Neuronal stem cell (in vitro differentiated cells): Measurements from ENCODE around the gene GBX1.

Experiments used
- DNase-seq: peaks from one replicate; pipeline ENCODE4 v3.0.0-alpha.2; 2013; ENCODE audit warnings: low spot score
- H2AFZ ChIP-seq: one replicate; pipeline ENCODE4 v1.6.1; 2013; ENCODE audit warnings: mild to moderate bottlenecking, low read length, inconsistent platforms
- H2AK5ac ChIP-seq: 2 replicates; pipeline ENCODE4 v1.6.1; 2013; ENCODE audit warnings: low read depth, mild to moderate bottlenecking, inconsistent platforms, low read length, moderate library complexity, mixed read lengths
- H2BK120ac ChIP-seq: 2 replicates; pipeline ENCODE4 v1.6.1; 2013; ENCODE audit warnings: low read depth, mild to moderate bottlenecking, inconsistent platforms, low read length, moderate library complexity, mixed read lengths
- H2BK12ac ChIP-seq: one replicate; pipeline ENCODE4 v1.6.1; 2013; ENCODE audit warnings: low read length, inconsistent platforms
- H2BK15ac ChIP-seq: 2 replicates; pipeline ENCODE4 v1.6.1; 2013; ENCODE audit warnings: mild to moderate bottlenecking, low read length, inconsistent platforms, mixed read lengths
- H2BK5ac ChIP-seq: one replicate; pipeline ENCODE4 v1.6.1; 2013; ENCODE audit warnings: inconsistent platforms, mild to moderate bottlenecking, low read length, moderate library complexity
- H3K14ac ChIP-seq: one replicate; pipeline ENCODE4 v1.6.1; 2013; ENCODE audit warnings: low read length, inconsistent platforms
- H3K18ac ChIP-seq: 2 replicates; pipeline ENCODE4 v1.6.1; 2013; ENCODE audit warnings: low read length, inconsistent platforms
- H3K23ac ChIP-seq: 2 replicates; pipeline ENCODE4 v1.6.1; 2013; ENCODE audit warnings: low read depth, mild to moderate bottlenecking, mixed read lengths, low read length, inconsistent platforms; ENCODE audit not compliant: poor library complexity
- H3K27ac ChIP-seq: replicated peaks from 3 replicates; pipeline ENCODE4 v1.5.1; 2013; ENCODE audit warnings: low read length, inconsistent platforms
- H3K27me3 ChIP-seq, 3 experiments: 2 replicates each; pipeline ENCODE4 v1.6.1; 2013; ENCODE audit warnings: low read length in 3 of 3, mild to moderate bottlenecking in 2 of 3, inconsistent platforms in 1 of 3, low read depth in 1 of 3, mixed read lengths in 1 of 3, moderate library complexity in 1 of 3; ENCODE audit not compliant: control insufficient read depth in 3 of 3, insufficient read depth in 3 of 3
- H3K36me3 ChIP-seq, 2 donors: replicated peaks in 1 of 2; 2 replicates each; pipeline ENCODE4 v1.6.1; 2013; ENCODE audit warnings: low read length in 2 of 2; ENCODE audit not compliant: control insufficient read depth in 2 of 2, insufficient read depth in 2 of 2
- H3K4ac ChIP-seq: 2 replicates; pipeline ENCODE4 v1.6.1; 2013; ENCODE audit warnings: inconsistent platforms, mild to moderate bottlenecking, low read length, moderate library complexity
- H3K4me1 ChIP-seq, 2 donors: 1 replicate in 1 of 2; 2 replicates in 1 of 2; pipeline ENCODE4 v1.6.1; 2013; ENCODE audit warnings: low read length in 2 of 2, low read depth in 1 of 2; ENCODE audit not compliant: control insufficient read depth in 2 of 2, insufficient read depth in 1 of 2
- H3K4me2 ChIP-seq: one replicate; pipeline ENCODE4 v1.6.1; 2013; ENCODE audit warnings: mild to moderate bottlenecking, low read length, inconsistent platforms; ENCODE audit not compliant: insufficient read depth, poor library complexity, severe bottlenecking
- H3K4me3 ChIP-seq, 2 donors: 2 replicates each; pipeline ENCODE4 v1.5.1; 2013; ENCODE audit warnings: low read length in 2 of 2, mild to moderate bottlenecking in 2 of 2, inconsistent platforms in 1 of 2, moderate library complexity in 1 of 2
- H3K79me1 ChIP-seq: one replicate; pipeline ENCODE4 v1.6.1; 2013; ENCODE audit warnings: low read depth, mild to moderate bottlenecking, inconsistent platforms, low read length, moderate library complexity
- H3K9ac ChIP-seq: one replicate; pipeline ENCODE4 v1.6.1; 2013; ENCODE audit warnings: mild to moderate bottlenecking, low read depth, low read length, inconsistent platforms; ENCODE audit not compliant: poor library complexity
- H3K9me3 ChIP-seq, 2 donors: replicated peaks in 1 of 2; 2 replicates each; pipeline versions ENCODE3 to v1.6.1; 2013; ENCODE audit warnings: low read length in 2 of 2, mild to moderate bottlenecking in 2 of 2, inconsistent platforms in 1 of 2, low read depth in 1 of 2, mixed read lengths in 1 of 2, moderate library complexity in 1 of 2; ENCODE audit not compliant: control insufficient read depth in 2 of 2, insufficient read depth in 1 of 2
- H4K8ac ChIP-seq: one replicate; pipeline ENCODE4 v1.6.1; 2013; ENCODE audit warnings: low read depth, mild to moderate bottlenecking, inconsistent platforms, low read length, moderate library complexity
- H4K91ac ChIP-seq: one replicate; pipeline ENCODE4 v1.6.1; 2013; ENCODE audit warnings: low read length, low read depth, mild to moderate bottlenecking, inconsistent platforms; ENCODE audit not compliant: poor library complexity
- WGBS, 2 donors: extraction: QIAGEN DNeasy Blood & Tissue Kit; methylation state at CpG; one replicate each; pipeline ENCODE4 v1.1.7; 2013; ENCODE audit warnings: missing lambda C conversion rate in 2 of 2, mixed read lengths in 1 of 2; ENCODE audit not compliant: insufficient read length in 2 of 2, insufficient replicate concordance in 1 of 2; ENCODE audit errors: extremely low coverage in 2 of 2; 5-methylcytosine and 5-hydroxymethylcytosine counted together

Gene GBX1

DNA sequence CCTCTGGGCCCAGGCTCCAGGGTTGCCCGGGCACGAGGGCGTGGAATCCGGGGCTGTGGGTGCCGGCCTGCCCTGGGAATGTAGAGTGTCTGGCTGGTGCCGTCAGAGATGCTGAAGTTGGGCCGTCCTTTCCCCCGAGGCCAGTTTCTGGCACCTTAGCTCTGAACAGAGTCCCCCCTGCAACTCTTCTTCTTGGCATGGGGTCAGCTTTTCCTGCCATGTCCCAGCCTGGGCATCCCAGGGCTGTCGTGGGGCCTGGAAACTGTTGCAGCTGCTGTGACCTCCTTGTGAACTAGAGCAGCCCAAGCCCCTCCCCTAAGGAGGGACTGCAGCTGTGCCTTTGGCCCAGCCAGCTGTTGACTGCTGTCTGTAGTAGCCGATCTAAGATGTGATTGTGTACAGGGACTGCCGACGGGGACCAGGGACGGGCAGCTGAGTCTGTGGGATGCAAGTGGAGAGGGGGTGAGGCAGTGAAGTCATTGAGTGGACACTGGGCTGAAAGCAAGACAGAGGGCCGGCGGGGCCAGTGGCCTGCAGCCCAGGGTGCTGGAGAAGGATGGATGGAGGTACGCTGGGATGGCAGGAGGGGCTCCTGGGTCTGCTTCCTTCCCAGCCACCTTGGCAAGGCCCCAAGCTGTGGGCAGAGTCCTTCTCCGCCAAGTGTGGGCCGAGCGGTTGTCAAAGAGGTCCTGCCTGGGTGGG is 35.8 kb downstream of the GBX1 start:
- peaks cover 56 to 97% of the 10 kb centered on the region in 2 donors for H3K36me3 ChIP-seq
- H4K8ac ChIP-seq, result no peak overlapping the region
- H3K18ac ChIP-seq, result no peak overlapping the region
- no peak overlapping the region for H2BK120ac ChIP-seq
- no peak overlapping the region for H2BK5ac ChIP-seq
- no peak overlapping the region for H2BK15ac ChIP-seq
- H3K9ac ChIP-seq, result peak overlapping the region; percentile 15
- H3K9me3 ChIP-seq, result no peaks in the 10 kb centered on the region
- no peak overlapping the region for H3K27ac ChIP-seq
- no peak overlapping the region for H3K23ac ChIP-seq
- no peak overlapping the region for H3K4me2 ChIP-seq
- no CpG with 5 or more reads among the region's 19 CpGs for WGBS, 2 donors
- peak overlapping the region; percentile 50 for H2AK5ac ChIP-seq
- peaks cover 9% of the 10 kb centered on the region for H3K79me1 ChIP-seq
- no peak overlapping the region for H3K4me3 ChIP-seq
- no peak overlapping the region for H2BK12ac ChIP-seq
- H3K27me3 ChIP-seq, result peaks cover 0 to under 1% (median 0%) of the 10 kb centered on the region in 3 experiments
- no peak overlapping the region for H2AFZ ChIP-seq
- no peak for DNase-seq
- H4K91ac ChIP-seq, result peak overlapping the region; percentile 44
- no peak overlapping the region for H3K14ac ChIP-seq
- H3K4ac ChIP-seq, result peak overlapping the region; percentile 39
- peaks cover 0 to 4% of the 10 kb centered on the region in 2 donors for H3K4me1 ChIP-seq

DNA sequence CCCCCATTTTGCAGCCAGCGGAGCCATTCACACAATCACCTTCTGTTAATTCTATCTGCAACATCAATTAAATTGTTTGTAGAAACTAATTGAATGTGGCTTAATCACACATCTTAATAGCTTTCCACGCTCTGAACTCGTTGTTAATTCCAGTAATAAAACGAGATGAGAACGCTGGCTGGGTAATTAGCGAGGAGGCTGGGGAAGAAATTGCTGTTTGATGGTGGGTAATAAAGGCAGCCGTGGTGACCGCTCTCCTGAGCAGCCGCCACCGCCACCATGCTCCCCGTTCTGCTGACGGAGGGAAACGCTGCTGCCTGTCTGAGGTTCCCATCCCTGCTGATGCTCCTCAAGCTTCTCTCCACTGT is 36.3 kb downstream of the GBX1 start:
- H3K36me3 ChIP-seq, result peaks cover 56 to 94% of the 10 kb centered on the region in 2 donors

DNA sequence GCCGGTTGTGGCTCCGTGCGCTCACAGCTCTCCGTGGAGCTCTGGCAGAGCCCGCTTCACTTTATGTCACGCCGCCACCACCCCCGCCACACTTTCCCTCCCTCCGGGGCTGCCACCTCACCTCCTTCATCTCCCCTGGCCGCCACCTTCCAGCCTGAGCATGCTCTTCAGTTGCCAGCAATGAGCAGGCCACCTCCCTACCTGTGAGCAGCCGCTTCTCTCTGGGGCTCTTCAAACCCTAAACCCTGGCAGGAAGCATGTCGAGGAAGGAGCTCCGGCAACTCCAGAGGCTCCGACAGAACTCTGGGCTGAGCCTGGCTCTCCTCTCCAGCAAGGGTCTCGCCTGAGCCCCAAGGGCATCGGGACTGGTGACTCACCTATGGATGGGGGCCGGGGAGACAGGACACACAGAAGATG is 36.7 kb downstream of the GBX1 start:
- no peak overlapping the region for H3K4me3 ChIP-seq
- no peak overlapping the region for H3K4ac ChIP-seq
- no peak overlapping the region for H2BK12ac ChIP-seq
- no peak overlapping the region for H3K27ac ChIP-seq
- DNase-seq, result no peak
- H2AK5ac ChIP-seq, result no peak overlapping the region
- H3K9me3 ChIP-seq, result no peaks in the 10 kb centered on the region
- H2BK5ac ChIP-seq, result no peak overlapping the region
- no peak overlapping the region for H3K18ac ChIP-seq
- peaks cover 0 to 7% of the 10 kb centered on the region in 2 donors for H3K4me1 ChIP-seq
- peak overlapping the region; percentile 48 for H3K23ac ChIP-seq
- H2AFZ ChIP-seq, result no peak overlapping the region
- peaks cover 0 to 1% (median 0%) of the 10 kb centered on the region in 3 experiments for H3K27me3 ChIP-seq
- no peak overlapping the region for H4K8ac ChIP-seq
- no CpG with 5 or more reads among the region's 17 CpGs for WGBS, 2 donors
- no peak overlapping the region for H2BK120ac ChIP-seq
- no peak overlapping the region for H3K4me2 ChIP-seq
- H3K9ac ChIP-seq, result peak overlapping the region; percentile 10
- peaks cover 56 to 89% of the 10 kb centered on the region in 2 donors for H3K36me3 ChIP-seq
- H3K14ac ChIP-seq, result no peak overlapping the region
- peaks cover 11% of the 10 kb centered on the region for H3K79me1 ChIP-seq
- H2BK15ac ChIP-seq, result no peak overlapping the region
- H4K91ac ChIP-seq, result no peak overlapping the region

More for the DNA sequence above, 36.3 kb downstream of the GBX1 start:
- H3K14ac ChIP-seq, result no peak overlapping the region
- no peak overlapping the region for H4K91ac ChIP-seq
- H3K18ac ChIP-seq, result no peak overlapping the region
- no peak for DNase-seq
- H2BK12ac ChIP-seq, result no peak overlapping the region
- H3K23ac ChIP-seq, result no peak overlapping the region
- H3K4ac ChIP-seq, result peak overlapping the region; percentile 39
- no peak overlapping the region for H3K4me2 ChIP-seq
- WGBS, 2 donors, result no CpG with 5 or more reads among the region's 13 CpGs
- no peak overlapping the region for H4K8ac ChIP-seq
- H2BK15ac ChIP-seq, result no peak overlapping the region
- H3K4me1 ChIP-seq, result peaks cover 0 to 7% of the 10 kb centered on the region in 2 donors
- peaks cover 0 to 1% (median 0%) of the 10 kb centered on the region in 3 experiments for H3K27me3 ChIP-seq
- no peak overlapping the region for H3K27ac ChIP-seq
- H2BK5ac ChIP-seq, result no peak overlapping the region
- no peak overlapping the region for H2BK120ac ChIP-seq
- no peaks in the 10 kb centered on the region for H3K9me3 ChIP-seq
- no peak overlapping the region for H3K9ac ChIP-seq
- peaks cover 11% of the 10 kb centered on the region for H3K79me1 ChIP-seq
- no peak overlapping the region for H3K4me3 ChIP-seq
- H2AK5ac ChIP-seq, result no peak overlapping the region
- no peak overlapping the region for H2AFZ ChIP-seq

DNA sequence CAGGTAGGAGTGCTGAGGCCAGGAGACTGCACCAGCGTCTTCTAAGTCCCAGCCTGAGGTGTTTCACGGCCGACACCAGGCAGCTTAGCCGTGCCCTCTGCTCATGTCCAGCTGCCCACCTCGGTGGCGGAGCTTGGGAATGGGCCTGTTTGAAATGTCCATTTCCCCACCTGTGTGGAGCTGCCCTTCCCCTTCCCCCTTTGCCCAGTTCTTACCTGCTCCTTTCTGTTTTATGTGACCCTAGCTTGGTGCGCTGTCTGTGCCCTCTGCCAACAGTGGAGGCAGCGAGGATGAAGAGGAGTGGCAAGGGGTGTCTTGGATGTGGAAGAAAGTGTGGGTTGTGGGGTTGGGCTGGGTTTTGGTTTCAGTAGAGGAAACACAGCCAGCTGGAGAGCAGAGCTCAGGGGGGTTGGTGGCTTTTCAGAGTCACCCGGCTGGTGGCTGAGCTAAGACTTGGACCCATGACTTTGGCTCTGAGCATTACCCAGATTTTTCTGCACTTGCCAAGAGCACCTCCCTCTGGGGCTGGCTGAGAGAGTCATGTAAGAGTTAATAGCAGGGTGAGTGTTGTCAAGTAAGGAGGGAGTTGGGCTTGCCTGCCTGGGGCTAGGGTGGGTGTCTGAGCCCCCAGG is 37.4 kb downstream of the GBX1 start:
- Histone ChIP-seq H3K79me1 (peaks cover 11% of the 10 kb centered on the region), H3K9ac (peak overlapping the region; percentile 10), H4K91ac (no peak overlapping the region), H2BK15ac (no peak overlapping the region), H3K27ac (no peak overlapping the region), H3K4me1 (peaks cover 0 to 10% of the 10 kb centered on the region in 2 donors), H3K14ac (no peak overlapping the region), H3K9me3 (no peaks in the 10 kb centered on the region), H3K23ac (no peak overlapping the region), H2BK12ac (no peak overlapping the region), H2AFZ (no peak overlapping the region), H2BK5ac (no peak overlapping the region), H2BK120ac (no peak overlapping the region), H3K4ac (no peak overlapping the region), H3K36me3 (peaks cover 52 to 86% of the 10 kb centered on the region in 2 donors), H3K4me2 (no peak overlapping the region), H2AK5ac (no peak overlapping the region), H4K8ac (no peak overlapping the region), H3K4me3 (no peak overlapping the region), H3K27me3 (peaks cover 0 to 1% (median 0%) of the 10 kb centered on the region in 3 experiments), H3K18ac (no peak overlapping the region)
- WGBS, 2 donors, result no CpG with 5 or more reads among the region's 9 CpGs
- DNase-seq, result no peak
